ENCODE results near the gene MKNK2.
A peak's percentile ranks its signal among the peaks of the same experiment; 100 is the strongest.
"Not testable (repeated sequence)": the region's sequence is repeated elsewhere in the genome, so short reads cannot be mapped to it uniquely, and the experiment has no call there.

MKNK2 gene

DNA sequence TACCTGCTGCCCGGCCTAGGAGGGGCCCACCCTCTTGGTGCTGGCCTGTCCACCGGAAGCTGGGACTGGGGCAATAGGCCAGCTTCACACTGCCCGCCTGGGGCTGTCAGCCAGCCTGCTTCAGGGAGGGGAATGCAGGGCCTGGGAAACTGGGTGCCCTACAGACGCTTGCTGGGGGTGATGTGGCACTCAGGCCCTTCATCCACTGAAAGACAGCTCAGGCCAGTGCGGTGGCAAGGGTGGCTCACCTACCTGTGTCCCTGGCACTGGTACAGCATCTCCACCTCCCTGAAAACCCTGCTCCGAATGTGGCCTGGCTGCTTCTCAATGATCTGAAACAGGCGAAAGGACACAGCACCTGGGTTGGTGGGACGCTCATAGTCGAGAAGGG is 7.8 kb downstream of the MKNK2 start:
- DNase-seq = no peak

DNA sequence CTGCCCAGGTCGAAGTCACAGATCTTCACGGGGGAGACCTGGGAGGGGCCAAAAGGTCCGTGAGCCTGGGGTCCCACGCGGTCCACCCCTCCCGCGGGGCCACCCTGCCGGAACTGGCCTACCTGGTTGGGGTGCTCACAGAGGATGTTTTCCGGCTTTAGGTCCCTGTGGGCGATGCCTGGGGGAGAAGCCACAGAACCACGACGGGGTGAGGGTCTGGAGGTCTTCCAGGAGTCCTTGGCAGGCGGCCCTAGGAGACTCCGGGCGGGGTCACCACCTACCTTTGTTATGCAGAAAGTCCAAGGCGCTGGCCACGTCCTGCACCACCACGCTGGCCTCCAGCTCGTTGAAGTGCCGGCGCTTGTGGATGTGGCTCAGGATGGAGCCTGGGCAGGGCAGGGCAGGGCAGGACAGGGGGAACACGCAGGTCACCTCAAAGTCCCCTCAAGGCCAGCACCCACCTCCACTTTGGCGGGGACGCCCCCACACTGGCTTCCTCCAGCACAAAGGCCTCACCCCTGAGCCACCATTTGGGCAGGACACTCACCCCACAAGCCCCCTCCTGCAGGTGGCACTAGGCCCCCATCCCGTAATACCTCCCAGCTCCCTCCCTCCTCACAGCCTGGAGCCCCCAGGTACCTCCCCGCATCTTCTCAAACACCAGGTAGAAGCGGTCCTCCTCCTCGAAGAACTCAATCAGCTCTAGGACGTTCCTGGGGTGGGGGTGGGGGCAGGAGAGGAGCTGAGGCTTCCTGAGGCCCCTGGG is 8.4 kb downstream of the MKNK2 start:
- DNase-seq = no peak

DNA sequence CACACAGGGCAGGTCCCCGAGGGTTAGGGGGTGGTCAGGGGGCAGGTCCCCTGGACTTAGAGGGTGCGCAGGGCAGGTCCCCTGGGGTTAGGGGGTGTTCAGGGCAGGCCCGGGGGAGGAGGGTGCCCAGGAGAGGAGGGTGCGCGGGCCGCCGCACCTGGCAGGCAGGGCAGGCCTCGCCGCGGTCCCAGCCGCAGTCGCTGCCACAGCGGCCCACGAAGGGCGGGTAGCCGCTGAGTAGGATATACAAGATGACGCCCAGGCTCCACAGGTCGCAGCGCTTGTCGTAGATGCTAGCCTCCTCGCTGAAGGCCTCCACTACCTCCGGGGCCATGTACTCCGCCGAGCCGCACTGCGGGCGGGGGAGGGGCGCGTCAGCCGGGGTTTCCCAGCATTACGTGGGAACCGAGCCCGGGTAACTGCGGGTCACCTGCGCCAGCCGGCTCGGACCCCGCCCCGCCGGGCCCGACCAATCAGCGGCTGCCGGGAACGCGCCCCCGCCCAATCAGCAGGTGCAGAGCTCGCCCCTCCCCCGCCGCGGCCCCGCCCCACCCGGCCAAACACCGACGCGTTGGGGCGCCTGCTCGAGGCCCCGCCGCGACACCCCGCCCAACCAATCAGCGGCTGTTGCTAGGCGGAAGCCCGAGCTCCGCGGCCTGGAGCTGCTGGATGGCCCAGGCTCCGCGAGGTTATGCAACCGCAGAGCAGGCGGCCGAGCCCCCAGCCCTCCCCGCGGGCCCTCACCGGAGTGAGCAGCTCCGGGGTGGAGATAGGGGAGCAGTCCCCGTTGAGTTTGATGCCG is 9.2 kb downstream of the MKNK2 start:
- DNase-seq = peak; percentile 100

DNA sequence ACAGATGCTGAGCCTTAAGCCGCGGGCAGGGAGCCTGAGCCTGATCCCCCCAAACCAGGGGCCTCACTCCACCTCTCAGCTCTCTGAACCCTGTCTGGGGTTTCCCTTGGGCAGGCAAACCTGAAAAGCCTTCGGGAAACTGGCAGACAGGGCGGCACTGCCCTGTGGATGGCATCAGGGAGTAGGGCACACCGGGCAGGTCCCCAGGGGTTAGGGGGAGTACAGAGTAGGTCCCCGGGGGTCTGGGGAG is 9.7 kb downstream of the MKNK2 start:
- DNase-seq = no peak

DNA sequence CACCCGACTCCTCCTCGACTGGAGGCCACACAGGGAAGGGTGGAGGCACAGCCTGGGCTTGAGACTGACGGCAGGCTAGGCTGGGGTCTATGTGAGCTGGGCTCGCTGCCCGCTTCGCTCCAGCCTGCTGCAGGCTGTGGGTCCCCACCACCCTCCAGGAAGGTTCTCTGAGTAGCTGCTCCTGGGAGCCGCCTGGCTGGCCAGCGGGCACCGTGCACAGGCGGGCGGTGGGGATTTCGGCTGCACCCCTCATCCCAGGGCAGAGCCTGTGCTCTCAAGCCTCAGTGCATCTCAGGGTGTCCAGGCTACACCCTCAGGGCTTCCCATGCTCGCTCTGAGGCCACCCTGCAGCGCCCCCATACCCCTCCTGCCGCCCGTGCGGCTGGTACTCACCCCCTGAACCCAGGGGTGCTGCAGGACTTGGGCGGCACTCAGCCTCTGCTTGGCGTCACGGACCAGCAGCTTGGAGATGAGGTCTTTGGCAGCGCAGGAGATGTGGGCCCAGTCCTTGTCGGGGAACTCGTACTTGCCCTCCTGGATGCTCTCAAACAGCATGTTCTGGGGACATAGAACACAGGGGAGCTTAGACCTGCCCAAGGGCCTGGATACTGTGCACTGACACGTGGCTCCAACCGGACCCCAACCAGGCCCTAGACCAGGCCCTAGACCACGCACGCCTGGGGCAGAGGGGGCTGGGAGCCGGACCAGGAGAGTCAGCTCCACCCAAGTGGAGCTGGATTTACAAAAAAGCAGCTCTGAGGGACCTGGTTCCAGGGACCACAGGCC is 10.2 kb downstream of the MKNK2 start:
- no peak for DNase-seq

DNA sequence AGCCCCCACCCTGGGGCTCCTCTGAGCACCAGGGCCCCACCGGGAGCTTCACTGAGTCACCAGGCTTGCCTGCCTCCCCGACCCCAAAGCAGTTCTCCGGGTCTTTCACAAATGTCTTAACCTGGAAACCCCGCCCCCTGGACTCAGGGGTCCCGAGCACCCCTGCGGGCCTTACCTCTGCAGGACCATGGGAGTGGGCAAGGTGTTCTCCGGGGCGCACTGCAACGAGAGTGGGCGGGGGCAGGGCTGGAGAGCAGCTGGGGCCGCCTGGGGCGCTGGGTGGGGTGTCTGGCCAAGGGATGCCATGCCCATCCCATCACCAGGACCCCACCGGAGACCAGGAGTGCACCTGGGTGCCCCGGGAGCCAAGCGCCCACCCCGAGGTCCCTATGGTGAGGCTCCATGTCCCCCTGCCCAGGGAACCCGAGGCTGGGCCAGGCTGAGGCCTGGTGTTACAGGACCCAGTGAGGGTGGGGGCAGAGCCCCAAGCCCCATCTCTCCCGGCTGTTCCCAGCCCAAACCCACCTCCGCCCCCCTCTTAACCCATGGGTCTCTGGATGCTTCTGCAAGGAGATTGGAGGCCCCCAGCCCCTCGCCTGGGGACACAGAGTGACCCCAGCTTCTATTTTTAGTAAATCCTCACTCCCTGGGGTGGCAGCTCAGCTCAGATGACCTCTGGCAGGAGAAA is 10.9 kb downstream of the MKNK2 start:
- no peak for DNase-seq

DNA sequence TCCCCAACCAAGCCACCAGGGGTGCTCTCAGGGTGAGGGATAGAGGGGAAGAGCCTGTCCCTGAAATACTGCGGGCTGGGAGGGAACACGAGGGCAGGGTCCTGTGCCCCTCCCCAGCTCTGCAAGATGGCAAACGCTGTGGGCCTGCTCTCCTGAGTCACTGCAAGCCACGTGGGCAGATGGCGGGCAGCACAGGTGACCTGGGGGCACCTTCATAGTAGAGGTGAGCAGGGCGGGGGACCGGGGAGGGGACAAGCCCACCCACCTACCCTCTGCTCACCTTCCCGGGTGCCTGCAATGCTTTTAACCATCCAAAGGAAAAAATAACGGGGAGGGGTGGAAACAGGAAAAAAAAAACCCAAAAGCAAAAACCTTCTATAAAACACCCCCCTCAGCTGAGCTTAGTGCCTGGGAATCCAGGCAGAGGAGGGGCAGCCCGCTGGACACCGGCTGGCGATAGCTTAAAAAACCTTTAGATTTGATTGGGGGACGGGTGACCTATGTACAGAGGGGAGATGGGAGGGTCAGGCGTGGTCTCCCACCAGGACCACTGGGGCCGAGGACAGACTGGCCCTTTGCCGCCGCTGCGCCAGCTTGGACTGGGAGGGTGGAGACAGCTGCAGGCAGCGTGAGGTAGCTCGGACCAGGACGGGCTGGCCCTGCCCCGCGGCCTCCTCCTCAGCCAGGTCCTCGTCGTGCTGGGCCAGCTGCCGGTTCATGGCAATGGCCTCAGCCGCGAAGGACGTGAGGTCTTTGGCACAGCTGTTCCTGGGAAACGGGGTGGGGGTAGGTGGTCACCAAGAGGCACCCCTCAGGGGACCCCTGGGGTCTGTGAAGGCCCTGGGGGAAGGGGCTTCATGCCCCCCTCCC is 11.7 kb downstream of the MKNK2 start:
- no peak for DNase-seq

DNA sequence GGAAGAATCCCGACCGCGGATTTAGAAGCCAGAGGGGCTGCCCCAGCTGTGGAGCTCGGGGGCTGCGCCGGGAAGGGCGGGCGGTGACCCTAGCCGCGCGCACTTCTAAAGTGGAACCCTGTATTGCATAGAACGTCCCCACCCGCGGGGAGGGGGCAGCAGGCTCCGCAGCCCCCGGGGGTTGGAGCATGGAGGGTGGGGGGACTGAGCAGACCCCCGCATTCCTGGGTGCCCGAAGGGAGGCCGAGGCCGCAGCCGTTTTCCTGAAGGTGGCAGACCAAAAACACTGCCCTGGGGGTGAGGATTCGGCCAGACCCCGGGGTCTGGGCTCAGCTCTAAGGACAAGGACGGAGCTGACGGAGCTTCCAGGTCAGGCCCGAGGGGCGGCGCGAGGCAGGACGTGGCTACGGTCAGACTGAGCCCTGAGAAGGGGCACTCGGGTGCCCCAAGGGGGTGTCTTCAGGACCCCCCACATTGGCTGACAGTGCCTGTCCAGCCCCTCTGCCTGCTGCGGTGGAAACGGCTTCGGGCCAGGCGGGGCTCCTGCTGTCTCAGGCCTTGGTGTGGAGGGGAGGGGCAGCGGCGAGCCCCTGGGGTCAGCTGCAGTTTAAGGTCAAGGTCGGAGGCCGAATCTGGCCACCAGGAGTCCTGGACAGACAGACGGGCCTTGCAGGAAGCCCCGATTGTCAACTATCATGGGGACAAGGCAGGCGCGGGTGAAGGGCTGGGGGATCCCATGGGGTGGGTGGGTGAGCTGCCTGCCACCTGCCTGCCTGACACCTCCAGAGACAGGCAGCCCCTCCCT is 12.6 kb downstream of the MKNK2 start:
- DNase-seq = no peak

DNA sequence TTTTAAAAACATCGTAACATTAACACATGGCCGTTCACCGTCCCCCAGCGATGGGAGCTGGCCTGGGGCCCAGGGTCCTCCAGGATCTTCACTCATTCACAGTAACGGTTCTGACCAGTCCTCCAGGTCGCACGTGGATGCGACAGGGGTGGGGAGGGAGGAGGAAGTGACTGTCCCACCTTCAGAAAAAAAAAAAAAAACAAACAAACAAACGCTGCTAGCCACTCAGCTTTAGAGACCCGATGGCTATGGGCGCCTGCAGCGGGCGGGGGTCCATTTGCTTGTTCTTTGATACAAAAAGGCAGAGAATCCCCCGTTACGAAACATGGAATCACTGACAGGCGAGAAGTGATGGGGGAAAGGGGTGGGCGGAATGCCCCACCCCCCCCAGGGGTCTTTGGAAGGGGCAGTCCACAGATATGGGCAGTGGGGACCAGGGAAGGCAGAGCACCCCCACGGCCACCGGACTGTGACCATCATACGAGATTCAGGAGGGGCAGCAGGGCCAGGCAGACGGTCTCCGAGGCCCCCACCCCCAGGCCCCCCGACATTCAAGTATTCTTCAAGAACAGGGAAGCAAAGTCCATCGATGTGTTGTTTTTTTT is 13.3 kb downstream of the MKNK2 start:
- no peak for DNase-seq

DNA sequence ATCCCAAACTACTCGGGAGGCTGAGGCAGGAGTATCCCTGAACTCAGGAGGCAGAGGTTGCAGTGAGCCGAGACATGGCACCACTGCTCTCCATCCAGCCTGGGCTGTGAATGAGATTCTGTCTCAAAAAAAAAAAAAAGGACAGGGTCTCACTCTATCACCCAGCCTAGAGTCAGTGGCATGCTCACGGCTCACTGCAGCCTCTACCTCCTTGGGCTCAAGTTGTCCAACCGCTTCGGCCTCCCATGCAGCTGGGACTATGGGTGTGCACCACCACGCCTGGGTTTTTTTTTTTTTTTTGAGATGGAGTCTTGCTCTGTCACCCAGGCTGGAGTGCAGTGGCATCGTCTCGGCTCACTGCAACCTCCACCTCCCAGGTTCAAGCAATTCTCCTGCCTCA is 14.6 kb downstream of the MKNK2 start:
- DNase-seq = no peak

DNA sequence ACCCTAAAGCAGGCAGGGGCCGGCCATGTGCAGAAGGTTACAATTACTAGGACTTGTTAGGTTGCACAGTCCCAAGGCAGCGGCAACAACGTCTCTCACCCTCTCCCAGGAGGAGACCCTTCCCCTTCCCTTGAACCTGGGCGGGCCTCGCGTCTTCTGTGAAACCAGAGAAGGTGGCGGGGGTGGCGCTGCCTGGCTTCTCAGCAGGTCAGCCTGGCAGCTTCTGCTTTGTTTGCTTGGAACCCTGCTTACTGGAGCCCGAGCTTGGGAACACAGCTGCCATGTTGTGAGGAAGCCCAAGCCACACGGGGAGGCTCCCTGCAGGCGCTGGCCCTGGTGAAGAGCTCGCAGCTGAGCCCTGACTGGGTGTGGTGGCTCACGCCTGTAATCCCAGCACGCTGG is 15.5 kb downstream of the MKNK2 start:
- DNase-seq = no peak

DNA sequence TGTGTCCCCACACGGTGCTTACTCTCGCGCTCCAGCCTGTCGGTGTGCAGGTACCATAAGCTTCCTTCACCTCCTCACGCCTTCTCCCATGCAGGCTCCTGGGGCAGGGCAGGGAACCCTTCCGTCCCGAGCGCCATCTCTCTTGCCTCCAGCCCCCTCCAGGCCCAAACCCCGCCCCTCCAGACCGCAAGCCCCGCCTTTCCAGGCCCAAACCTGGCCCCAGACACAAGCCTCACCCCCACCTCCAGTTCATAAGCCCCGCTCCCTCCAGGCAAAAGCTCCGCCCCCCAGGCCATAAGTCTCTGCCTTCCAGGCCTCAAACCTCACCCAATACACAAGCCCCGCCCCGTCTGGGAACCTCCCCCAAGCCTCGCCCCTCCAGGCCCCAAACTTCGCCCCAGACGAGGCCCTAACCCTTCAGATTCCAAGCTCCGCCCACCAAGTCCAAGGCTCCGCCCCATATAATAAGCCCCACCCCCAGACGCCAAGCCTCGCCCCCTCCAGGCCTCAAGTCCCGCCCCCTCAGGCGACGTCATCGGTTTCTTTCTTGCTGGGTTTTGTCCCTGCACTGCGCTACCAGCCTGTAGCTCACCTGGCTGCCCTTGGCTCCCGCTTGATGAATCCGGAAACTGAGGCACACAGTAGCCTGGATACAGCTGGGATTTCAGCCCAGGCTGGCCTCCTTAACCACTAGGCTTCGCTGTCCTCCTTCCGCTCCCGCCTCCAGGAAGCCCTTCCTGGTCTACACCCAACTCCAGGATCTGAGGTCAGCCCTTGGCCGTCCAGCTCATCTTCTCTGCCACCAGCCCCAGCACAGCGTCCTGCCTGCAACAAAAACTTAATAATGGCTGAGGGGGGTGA is 16.1 kb downstream of the MKNK2 start:
- peak; percentile 70 for DNase-seq

DNA sequence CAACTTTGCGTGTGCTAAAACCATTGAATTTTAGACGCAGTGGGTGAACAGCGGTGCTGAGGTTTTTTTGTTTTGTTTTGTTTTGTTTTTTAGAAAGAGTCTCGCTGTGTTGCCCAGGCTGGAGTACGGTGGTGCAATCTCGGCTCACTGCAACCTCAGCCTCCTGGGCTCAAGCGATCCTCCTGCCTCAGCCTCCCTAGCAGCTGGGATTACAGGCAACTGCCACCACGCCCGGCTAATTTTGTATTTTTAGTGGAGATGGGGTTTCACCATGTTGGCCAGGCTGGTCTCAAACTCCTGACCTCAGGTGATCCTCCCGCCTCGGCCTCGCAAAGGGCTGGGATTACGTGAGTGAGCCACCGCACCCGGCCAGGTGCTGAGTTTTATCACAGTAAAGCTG is 16.8 kb downstream of the MKNK2 start:
- DNase-seq = not testable (repeated sequence)

DNA sequence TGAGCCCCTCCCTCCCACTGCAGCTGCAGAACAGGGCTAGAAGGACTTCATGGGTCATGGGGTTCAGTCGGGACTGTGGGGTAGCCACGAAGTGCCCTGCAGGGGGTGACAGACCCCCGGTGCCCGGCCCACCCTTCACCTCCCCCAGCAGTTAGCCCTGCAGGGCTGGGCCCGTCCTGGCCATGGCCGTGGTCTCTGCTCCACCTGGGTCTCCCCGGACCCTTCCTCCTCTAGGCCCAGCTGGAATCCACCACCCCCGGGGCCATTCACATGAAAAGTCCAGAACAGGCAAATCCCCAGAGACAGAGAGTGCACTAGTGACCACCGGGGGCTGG is 17.3 kb downstream of the MKNK2 start:
- no peak for DNase-seq

DNA sequence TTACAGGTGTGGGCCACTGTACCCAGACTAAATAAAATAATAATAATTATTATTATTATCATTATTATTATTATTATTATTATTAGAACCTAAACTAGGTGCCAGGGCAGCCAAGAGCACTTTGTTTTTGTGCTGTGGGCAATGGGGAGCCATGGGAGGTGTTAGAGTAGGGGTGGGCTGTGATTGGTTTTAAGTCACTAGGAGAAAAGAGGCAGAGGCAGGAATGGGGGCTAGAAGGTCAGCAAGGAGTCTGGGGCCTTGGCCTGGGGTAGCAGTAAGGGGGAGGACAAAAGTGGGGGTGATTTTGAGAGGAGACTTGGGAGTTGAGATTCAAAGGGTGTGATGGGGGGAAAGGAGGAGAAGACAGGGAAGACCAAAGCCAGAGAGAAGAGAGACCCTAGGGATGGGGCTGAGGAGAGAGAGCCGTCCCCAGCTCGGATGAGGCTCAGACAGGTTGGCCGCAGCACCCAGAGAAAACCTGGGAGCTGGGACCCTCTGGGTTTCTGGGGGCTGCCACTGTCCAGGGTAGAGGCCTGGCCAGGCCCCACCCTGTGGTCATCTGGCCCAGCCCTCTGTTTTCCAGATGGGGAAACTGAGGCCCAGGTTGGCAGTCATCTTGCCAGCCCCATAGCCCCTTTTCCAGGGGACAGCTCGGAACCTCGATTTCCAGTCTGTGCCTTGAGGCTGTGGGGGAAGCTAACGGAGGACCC is 17.8 kb downstream of the MKNK2 start:
- no peak for DNase-seq

DNA sequence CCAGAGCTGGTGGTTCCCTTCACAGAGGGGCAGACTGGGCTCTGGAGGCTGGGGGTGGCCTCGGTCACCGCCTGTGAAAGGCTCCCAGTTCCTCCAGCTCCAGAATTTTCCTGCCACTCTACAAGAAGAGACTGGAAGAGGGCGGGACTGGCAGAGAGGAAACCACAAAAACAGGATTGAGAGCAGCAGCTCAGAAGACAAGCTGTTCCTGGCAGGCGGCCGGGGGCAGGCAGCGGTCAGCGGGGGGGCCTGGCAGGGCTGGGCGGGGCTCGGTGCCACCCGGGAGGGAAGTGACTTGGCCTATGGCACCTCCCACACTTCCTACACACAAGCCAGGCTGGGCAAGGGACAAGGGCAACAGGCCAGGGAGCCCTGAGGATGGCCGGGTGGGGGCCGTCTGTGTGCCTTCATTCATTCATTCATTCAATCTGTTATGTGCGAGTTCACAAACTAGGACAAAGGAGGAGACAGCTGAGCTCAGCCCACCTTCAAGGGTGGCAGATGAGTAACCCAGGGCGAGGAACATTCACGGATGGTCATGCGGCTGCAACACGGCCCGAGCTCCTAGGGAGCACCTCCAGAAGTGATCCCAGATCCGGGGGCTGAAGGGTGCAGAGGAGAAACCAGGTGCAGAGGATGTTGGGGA is 18.6 kb downstream of the MKNK2 start:
- peak; percentile 55 for DNase-seq

DNA sequence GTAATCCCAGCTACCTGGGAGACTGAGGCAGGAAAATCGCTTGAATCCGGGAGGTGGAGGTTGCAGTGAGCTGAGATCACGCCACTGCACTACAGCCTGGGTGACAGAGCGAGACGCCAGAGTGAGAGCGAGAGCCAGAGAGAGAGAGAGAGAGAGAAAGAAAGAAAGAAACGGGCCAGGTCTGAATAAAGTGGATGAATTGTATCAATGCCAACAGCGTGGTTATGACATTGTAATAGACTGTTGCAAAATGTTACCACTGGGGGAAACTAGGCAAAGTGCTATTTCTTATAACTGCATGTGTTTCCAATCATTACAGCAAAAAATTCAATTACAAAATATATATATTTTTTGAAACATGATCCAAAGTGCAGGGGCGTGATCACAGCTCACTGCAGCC is 23.7 kb downstream of the MKNK2 start:
- no peak for DNase-seq

DNA sequence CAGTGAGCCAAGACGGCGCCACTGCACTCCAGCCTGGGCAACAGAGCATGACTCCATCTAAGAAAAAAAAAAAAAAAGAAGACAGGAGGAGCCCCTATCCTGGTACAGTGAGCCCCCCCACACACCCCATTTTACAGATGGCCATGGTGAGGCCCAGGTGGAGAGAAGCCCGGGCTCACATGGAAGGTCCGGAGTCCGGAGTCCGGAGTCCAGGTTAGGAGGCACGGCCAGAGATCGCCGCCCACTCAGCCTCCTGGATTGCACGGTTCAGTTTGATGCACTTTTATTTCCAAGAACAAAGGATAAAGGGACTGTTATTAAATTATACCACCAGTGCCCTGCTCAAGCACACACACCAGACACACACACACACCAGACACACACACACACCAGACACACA is 24.3 kb downstream of the MKNK2 start:
- no peak for DNase-seq

DNA sequence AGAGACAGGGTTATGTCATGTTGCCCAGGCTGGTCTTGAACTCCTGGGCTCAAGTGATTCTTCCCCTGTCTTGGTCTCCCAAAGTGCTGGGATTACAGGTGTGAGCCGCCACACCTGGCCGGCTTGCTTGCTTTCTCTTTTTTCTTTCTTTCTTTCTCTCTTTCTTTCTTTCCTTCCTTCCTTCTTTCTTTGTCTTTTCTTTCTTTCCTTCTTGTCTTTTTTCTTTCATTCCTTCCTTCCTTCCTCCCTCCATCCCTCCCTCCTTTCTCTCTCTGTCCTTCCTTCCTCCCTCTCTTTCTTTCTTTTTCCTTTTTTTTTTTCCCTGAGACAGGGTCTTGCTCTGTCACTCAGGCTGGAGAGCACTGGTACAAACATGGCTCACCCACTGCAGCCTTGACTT is 28.8 kb downstream of the MKNK2 start:
- no peak for DNase-seq

Measured in stimulated activated CD4-positive, alpha-beta T cell treated with anti-CD3 and anti-CD28 coated beads, Interleukin-15, amount 100 ng/mL, for 24 hours (primary cell).